ENCODE measurements around the gene RAB41.
"Not testable (repeated sequence)": the region's sequence is repeated elsewhere in the genome, so short reads cannot be mapped to it uniquely, and the experiment has no call there.

Gene RAB41

DNA sequence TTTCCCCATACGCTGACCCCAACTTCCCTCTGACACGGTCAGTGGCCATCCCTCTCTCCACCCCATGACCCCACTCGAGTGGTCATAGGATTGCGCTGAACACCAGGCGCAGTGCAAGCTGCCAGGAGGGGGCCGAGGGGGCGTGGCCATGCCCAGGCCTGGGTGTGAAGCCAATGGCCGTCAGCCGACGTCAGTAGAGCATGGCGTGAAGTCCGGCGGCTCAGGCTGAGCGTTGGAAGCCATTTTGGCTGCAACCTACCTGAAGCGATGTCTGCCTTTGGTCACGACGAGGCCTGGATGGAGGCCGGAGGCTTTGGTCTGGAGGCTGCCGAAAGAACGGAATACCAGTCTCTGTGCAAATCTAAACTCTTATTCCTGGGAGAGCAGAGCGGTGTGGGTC lies at the start of gene RAB41:
TSS of gene RAB41 (plus strand) at position 222 of the 400 bp plus-strand sequence. CDS start at position 268, 46 bp downstream.
- TF ChIP-seq, protein P1, sequence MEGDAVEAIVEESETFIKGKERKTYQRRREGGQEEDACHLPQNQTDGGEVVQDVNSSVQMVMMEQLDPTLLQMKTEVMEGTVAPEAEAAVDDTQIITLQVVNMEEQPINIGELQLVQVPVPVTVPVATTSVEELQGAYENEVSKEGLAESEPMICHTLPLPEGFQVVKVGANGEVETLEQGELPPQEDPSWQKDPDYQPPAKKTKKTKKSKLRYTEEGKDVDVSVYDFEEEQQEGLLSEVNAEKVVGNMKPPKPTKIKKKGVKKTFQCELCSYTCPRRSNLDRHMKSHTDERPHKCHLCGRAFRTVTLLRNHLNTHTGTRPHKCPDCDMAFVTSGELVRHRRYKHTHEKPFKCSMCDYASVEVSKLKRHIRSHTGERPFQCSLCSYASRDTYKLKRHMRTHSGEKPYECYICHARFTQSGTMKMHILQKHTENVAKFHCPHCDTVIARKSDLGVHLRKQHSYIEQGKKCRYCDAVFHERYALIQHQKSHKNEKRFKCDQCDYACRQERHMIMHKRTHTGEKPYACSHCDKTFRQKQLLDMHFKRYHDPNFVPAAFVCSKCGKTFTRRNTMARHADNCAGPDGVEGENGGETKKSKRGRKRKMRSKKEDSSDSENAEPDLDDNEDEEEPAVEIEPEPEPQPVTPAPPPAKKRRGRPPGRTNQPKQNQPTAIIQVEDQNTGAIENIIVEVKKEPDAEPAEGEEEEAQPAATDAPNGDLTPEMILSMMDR (IDR thresholded peaks at IDR 0.05; ENCODE audit: control insufficient read depth, insufficient read depth, low read depth, low read length, missing control alignments) = no peak
- no peak within 1 kb of the TSS for H3K4me3 ChIP-seq (ENCODE audit: control insufficient read depth, low read depth, low read length)
- no peak for DNase-seq (ENCODE audit: low read depth)

DNA sequence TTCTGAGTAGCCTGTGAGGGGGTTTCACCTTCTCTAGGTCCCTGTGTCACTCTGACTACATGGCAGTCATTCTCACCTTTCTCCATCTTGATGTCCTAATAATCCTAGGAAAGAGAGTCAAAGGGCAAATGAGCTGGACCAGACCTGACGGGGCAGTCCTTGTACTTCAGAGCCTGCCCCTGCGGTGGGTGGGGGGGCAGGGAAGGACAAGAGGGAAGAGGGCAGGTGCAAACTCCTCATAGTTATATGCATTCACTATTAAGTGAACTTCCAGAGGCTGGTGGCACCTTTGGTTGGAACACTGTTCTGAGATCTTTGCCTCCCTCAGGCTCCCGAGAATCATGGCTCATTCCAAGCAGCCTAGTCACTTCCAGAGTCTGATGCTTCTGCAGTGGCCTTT lies 47.6 kb upstream of the RAB41 start, which contains the start of gene AWAT1:
TSS of gene AWAT1 (plus strand) at position 301 of the 400 bp plus-strand sequence. CDS start at position 342, 41 bp downstream.
- no peak within 1 kb of the TSS for H3K4me3 ChIP-seq (ENCODE audit: control insufficient read depth, low read depth, low read length)
- TF ChIP-seq, protein P1 (IDR thresholded peaks at IDR 0.05; ENCODE audit: control insufficient read depth, insufficient read depth, low read depth, low read length, missing control alignments) = no peak
- no peak for DNase-seq (ENCODE audit: low read depth)

DNA sequence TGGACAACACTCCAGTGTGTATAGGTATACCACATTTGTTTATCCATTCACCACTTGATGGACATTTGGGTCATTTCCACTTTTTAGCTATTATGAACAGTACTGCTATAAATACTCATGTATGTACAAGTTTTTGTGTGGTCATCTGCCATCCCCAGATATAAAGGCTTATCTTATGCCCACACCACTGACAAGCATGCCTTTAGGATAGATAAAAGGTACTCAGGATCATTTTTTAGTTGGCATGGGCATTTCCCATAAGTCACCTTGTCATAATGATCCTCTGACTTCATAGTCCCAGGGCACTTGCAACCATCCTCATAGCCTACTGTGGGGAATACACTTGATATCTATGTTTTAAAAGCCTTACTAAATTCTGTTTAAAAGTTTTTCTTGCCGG lies 41.2 kb upstream of the RAB41 start:
- DNase-seq (ENCODE audit: low read depth) = no peak
- TF ChIP-seq, protein P1 (IDR thresholded peaks at IDR 0.05; ENCODE audit: control insufficient read depth, insufficient read depth, low read depth, low read length, missing control alignments) = no peak
- no peak overlapping the region for H3K4me3 ChIP-seq (ENCODE audit: control insufficient read depth, low read depth, low read length)

DNA sequence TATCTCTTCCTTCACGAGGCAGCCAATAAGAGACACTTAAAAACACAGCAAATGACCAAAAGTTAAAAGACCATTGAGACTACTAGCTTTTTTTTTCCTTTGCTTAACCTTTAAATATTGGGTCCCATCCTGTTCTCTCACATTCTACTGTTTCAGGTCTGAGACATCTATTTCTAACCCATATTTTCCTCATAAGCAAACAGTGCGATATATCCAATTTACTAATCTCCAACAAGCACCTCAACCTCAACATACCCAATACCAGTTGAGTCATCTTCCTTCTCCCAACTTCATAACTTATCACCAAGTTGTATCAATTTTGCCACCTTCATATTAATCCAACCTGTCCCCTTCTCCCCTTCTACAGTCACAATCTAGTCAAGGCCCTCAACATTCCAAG lies 40.5 kb upstream of the RAB41 start:
- H3K4me3 ChIP-seq (ENCODE audit: control insufficient read depth, low read depth, low read length) = no peak overlapping the region
- TF ChIP-seq, protein P1 (IDR thresholded peaks at IDR 0.05; ENCODE audit: control insufficient read depth, insufficient read depth, low read depth, low read length, missing control alignments) = no peak
- DNase-seq (ENCODE audit: low read depth) = no peak

DNA sequence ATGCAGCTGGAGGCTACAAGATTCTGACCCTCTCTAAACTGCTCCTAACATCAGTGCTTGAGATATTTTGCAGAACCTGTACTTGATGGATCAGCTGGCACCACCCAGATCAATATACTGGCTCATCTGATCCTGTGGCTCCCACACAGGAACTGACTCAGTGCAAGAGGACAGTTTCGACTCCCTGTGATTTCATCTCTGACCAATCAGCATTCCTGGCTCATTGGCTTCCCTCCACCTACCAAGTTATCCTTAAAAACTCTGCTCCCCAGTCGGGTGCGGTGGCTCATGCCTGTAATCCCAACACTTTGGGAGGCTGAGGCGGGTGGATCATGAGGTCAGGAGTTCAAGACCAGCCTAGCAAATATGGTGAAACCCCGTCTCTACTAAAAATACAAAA lies 38.4 kb upstream of the RAB41 start:
- not testable (repeated sequence) for DNase-seq (ENCODE audit: low read depth); H3K4me3 ChIP-seq (ENCODE audit: control insufficient read depth, low read depth, low read length)

DNA sequence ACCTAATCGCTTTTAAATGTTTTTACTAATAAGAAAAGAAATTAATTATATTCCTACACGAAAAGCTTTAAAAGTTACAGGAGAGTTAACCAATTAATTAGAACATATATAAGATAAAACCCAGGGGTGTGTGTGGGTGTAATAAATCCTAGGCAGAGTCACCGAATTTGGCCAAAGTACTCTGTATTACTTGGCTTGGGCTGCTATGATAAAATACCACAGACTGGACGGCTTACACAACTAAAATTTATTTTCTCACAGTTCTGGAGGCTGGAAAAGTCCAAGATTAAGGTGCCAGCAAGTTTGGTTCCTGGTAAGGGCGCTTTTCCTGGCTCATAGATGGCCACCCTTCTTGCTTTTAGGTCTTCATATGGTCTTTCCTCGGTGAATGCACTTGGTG lies 37.1 kb upstream of the RAB41 start:
- no peak for DNase-seq (ENCODE audit: low read depth)
- no peak overlapping the region for H3K4me3 ChIP-seq (ENCODE audit: control insufficient read depth, low read depth, low read length)
- TF ChIP-seq, protein P1 (IDR thresholded peaks at IDR 0.05; ENCODE audit: control insufficient read depth, insufficient read depth, low read depth, low read length, missing control alignments) = no peak

DNA sequence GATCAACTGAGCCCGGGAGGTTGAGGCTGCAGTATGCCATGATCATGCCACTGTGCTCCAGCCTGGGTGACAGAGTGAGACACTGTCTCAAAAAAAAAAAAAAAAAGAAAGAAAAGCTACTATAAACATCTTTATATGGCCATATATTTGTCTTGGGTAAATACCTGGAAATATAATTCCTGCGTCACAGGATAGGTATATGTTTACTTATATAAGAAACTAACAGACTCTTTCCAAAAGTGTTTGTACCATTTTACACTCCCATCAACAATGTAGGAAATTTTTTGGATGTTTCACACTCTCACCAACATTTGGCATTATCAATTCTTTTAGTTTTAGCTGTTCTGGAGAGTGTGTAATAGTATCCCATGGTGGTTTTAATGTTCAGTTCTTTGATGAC lies 34.7 kb upstream of the RAB41 start:
- H3K4me3 ChIP-seq (ENCODE audit: control insufficient read depth, low read depth, low read length) = no peak overlapping the region
- TF ChIP-seq, protein P1 (IDR thresholded peaks at IDR 0.05; ENCODE audit: control insufficient read depth, insufficient read depth, low read depth, low read length, missing control alignments) = no peak
- no peak for DNase-seq (ENCODE audit: low read depth)

All from AG09309 (cell line).